Natural killer cell treated with Interleukin-12 subunit alpha and Interleukin-12 subunit beta and Interleukin-15 and Interleukin-18, amount 100 ng/mL, for 72 hours (primary cell): ENCODE measurements around the gene ZNF444. TPM values are rescaled to one million over a fixed set of nuclear protein-coding genes. Genes with fewer than 3 reads are reported as not detected.

Experiments used
- ATAC-seq, 2 donors: fragments of 150-1000 bp; cut with Tn5 transposase in 1 of 2; sonication (Bioruptor Pico), chemical (Tn5 transposase) in 1 of 2; 2 replicates each; pipeline ENCODE4 v1.10.0; 2021
- DNase-seq: peaks from one replicate; pipeline ENCODE4 v3.0.0; 2022; ENCODE audit warnings: low spot score
- H3K27ac Mint-ChIP-seq, 2 donors: 1 replicate in 1 of 2; 2 replicates in 1 of 2; pipeline ENCODE4 v1.8.0; 2022; ENCODE audit warnings: mixed read lengths in 2 of 2, mild to moderate bottlenecking in 1 of 2, moderate library complexity in 1 of 2
- H3K27me3 Mint-ChIP-seq, 2 donors: 1 replicate in 1 of 2; 2 replicates in 1 of 2; pipeline ENCODE4 v1.8.0; 2022; ENCODE audit warnings: mixed read lengths in 2 of 2
- H3K36me3 Mint-ChIP-seq: one replicate; pipeline ENCODE4 v1.8.0; 2022; ENCODE audit warnings: mixed read lengths
- H3K4me1 Mint-ChIP-seq, 2 donors: 1 replicate in 1 of 2; 2 replicates in 1 of 2; pipeline ENCODE4 v1.8.0; 2022; ENCODE audit warnings: low read depth in 2 of 2, mixed read lengths in 2 of 2, mild to moderate bottlenecking in 1 of 2
- H3K4me3 Mint-ChIP-seq: one replicate; pipeline ENCODE4 v1.8.0; 2022; ENCODE audit warnings: mixed read lengths
- H3K9me3 Mint-ChIP-seq: 2 replicates; pipeline ENCODE4 v1.8.0; 2022; ENCODE audit warnings: mixed read lengths
- total RNA-seq, 2 donors: library from RNA; stranded (reverse); gene quantifications; one replicate each; pipeline ENCODE4 v1.2.3, GENCODE V29; 2022

The ZNF444 gene
- total RNA-seq, 2 donors from 2014 or later: 23.2 to 50.6 TPM

- peak; percentile 81 for DNase-seq
- Mint-ChIP-seq H3K4me1 (peaks cover 41 to 46% of the 10 kb centered on the region in 2 donors), H3K9me3 (no peaks in the 10 kb centered on the region), H3K27ac (peak overlapping the region; percentile 35 to 76), H3K27me3 (no peaks in the 10 kb centered on the region), H3K36me3 (no peaks in the 10 kb centered on the region), H3K4me3 (peak overlapping the region; percentile 52)
- ATAC-seq: peak; percentile 83 to 93
These were observed 29.3 kb upstream of the ZNF444 start for GRCh38 chr19:56111601-56112312.

DNA sequence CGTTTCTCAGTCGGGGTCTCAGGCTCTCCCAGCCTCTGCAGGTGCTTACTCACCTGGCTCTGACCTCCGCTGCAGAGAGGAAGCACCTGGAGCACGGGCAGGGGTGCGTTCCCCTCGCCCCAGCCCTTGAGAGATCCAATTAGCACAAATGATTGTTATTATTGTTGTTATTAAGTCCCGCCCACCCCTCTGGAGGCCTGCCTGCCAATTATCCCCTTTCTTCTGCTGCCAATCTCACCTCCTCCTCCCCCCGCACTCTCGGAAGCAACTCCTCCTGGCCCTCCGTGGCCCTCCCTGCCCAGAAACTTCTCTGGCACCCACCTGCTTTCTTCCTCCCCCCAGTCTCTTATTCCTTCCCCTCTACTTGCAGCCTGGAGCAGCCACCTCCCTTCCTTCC lies 28.8 kb upstream of the ZNF444 start:
- no peaks in the 10 kb centered on the region for H3K36me3 Mint-ChIP-seq
- H3K4me1 Mint-ChIP-seq: peaks cover 38 to 43% of the 10 kb centered on the region in 2 donors
- H3K27ac Mint-ChIP-seq: peak overlapping the region; percentile 35 to 76
- H3K9me3 Mint-ChIP-seq: no peaks in the 10 kb centered on the region
- no peaks in the 10 kb centered on the region for H3K27me3 Mint-ChIP-seq
- H3K4me3 Mint-ChIP-seq: peak overlapping the region; percentile 52
- DNase-seq (peak; percentile 26), ATAC-seq (no peak)

DNA sequence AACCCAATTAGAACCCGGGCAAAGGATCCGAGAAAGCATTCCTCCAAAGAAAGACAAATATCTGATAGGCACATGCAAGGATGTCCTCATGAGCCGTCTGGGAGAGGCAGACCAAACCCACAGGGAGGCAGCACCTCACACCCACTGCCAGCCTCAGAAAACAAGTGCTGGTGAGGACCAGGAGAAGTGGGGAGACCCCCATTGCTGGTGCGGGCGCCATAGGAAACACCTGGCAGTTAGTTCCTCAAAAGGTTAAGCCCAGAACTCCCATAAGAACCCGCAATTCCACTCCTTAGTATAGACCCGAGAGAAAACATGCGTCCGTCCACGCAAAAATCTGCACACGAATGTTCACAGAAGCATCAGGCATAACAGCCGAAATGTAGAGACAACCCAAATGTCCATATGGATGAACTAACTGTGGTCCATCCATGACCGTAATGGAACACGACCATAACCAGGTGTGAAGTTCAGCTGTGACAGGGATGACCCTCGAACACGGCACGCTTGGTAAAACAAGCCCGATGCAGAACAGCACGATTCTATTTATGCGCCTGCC lies 27.9 kb upstream of the ZNF444 start:
- ATAC-seq: no peak
- no peaks in the 10 kb centered on the region for H3K9me3 Mint-ChIP-seq
- peaks cover 37 to 41% of the 10 kb centered on the region in 2 donors for H3K4me1 Mint-ChIP-seq
- H3K36me3 Mint-ChIP-seq: no peaks in the 10 kb centered on the region
- peak overlapping the region; percentile 52 for H3K4me3 Mint-ChIP-seq
- H3K27me3 Mint-ChIP-seq: no peaks in the 10 kb centered on the region
- DNase-seq: peak; percentile 20
- peak overlapping the region; percentile 35 to 76 for H3K27ac Mint-ChIP-seq

DNA sequence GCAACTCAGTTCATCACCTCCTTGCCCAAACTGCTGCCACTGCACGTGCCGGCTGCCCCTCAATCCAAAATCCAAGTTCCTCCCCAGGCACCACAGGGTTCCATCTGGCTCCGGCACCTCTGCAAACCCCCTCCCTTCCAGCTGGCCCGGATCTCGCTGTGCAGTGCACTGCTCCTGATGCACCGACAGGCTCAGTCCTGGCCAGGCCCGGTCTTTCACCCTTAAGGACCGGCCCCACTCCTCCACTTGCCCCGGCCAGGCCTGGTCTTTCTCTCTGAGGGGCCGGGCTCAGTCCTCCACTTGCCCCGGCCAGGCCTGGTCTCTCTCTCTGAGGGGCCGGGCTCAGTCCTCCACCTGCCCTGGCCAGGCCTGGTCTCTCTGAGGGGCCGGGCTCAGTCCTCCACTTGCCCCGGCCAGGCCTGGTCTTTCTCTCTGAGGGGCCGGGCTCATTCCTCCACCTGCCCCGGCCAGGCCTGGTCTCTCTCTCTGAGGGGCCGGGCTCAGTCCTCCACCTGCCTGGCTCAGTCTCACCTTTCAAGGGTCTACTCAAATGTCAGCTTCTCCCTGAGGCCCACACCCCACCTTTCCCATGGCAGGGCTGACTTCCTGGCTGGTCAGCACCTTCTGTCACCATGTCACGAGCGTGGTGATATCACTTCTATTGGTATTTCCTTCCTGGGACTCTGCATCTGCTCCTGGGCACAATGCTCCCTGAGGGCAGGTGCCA lies 26.9 kb upstream of the ZNF444 start:
- Mint-ChIP-seq H3K9me3 (no peaks in the 10 kb centered on the region), H3K36me3 (no peaks in the 10 kb centered on the region), H3K4me1 (peaks cover 37 to 44% of the 10 kb centered on the region in 2 donors), H3K4me3 (no peak overlapping the region), H3K27me3 (no peaks in the 10 kb centered on the region), H3K27ac (peak overlapping the region in 1 of 2 donors; percentile 71)
- no peak for ATAC-seq
- DNase-seq: peak; percentile 55

DNA sequence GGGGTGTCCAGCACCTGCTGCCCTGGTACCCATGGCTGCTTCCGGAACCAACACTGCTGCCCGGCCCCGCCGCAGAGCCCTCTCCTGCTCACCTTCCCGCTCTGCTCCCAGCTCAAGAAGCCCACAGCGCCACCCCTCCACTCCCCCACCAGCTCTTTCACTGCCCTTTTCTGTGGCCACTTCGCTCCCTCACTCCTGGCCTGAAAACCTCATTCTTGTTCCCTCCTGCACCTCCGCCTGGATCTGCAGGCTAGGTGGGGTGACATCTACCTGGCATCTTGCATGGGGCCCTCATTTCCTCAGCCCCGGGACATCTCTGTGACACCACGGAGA lies 26.3 kb upstream of the ZNF444 start:
- peak overlapping the region in 1 of 2 donors; percentile 71 for H3K27ac Mint-ChIP-seq

DNA sequence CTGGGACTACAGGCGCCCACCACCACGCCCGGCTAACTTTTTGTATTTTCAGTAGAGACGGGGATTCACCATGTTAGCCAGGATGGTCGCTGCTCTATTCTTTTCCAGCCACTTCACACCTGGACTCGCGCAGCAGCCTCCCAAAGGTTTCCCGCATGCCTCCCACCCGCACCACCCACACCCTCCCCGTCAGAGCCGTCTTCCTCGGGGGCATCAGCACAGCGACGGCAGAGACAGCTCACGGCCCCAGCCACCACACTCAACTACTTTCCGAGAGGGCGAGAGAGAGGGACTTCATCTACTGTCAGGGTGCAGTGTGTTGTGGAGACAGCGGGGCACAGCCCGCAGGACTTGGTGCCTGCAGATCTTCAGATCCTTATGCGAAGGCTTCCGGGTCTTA lies 25.6 kb upstream of the ZNF444 start:
- H3K36me3 Mint-ChIP-seq: no peaks in the 10 kb centered on the region
- H3K4me1 Mint-ChIP-seq: peaks cover 47 to 50% of the 10 kb centered on the region in 2 donors
- H3K27ac Mint-ChIP-seq: peak overlapping the region in 1 of 2 donors; percentile 71
- no peaks in the 10 kb centered on the region for H3K27me3 Mint-ChIP-seq
- ATAC-seq: no peak
- no peak for DNase-seq
- no peak overlapping the region for H3K4me3 Mint-ChIP-seq
- no peaks in the 10 kb centered on the region for H3K9me3 Mint-ChIP-seq

More for the DNA sequence above, 26.3 kb upstream of the ZNF444 start:
- DNase-seq (no peak), ATAC-seq (no peak)
- Mint-ChIP-seq H3K4me3 (peak overlapping the region; percentile 28), H3K9me3 (no peaks in the 10 kb centered on the region), H3K27me3 (no peaks in the 10 kb centered on the region), H3K4me1 (peaks cover 42 to 48% of the 10 kb centered on the region in 2 donors), H3K36me3 (no peaks in the 10 kb centered on the region)

GRCh38 chr19:56116606-56117005 lies 24.5 kb upstream of the ZNF444 start:
- peak; percentile 10 for DNase-seq
- peaks cover 45% of the 10 kb centered on the region in 2 donors for H3K4me1 Mint-ChIP-seq
- no peaks in the 10 kb centered on the region for H3K36me3 Mint-ChIP-seq
- ATAC-seq: no peak
- H3K9me3 Mint-ChIP-seq: no peaks in the 10 kb centered on the region
- no peaks in the 10 kb centered on the region for H3K27me3 Mint-ChIP-seq
- no peak overlapping the region for H3K27ac Mint-ChIP-seq
- no peak overlapping the region for H3K4me3 Mint-ChIP-seq

- no peaks in the 10 kb centered on the region for H3K9me3 Mint-ChIP-seq
- ATAC-seq: no peak
- peak; percentile 28 for DNase-seq
- no peak overlapping the region for H3K27ac Mint-ChIP-seq
- no peaks in the 10 kb centered on the region for H3K27me3 Mint-ChIP-seq
- H3K36me3 Mint-ChIP-seq: no peaks in the 10 kb centered on the region
- no peak overlapping the region for H3K4me3 Mint-ChIP-seq
- H3K4me1 Mint-ChIP-seq: peaks cover 40 to 41% of the 10 kb centered on the region in 2 donors
These were observed 23.7 kb upstream of the ZNF444 start for GRCh38 chr19:56117376-56117884.

DNA sequence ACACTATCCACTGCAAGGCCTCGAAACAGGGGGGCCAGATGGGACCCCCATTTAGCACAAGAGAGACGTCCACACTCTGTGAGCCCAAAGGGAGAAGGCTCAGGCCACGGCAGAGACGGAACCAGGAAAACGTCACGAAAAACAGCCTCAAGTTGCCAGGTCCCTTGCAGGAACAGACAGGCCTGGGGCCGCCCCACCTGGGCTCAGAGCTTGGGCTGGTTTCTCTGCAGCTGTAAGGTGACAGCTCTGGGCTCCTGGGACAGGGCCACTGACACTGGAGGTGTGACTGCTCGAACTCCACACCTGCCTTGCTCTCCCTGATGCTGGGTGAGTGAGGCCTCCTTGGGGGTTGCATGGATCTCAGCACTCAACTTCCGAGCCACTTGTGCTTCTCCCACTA lies 23.2 kb upstream of the ZNF444 start:
- no peaks in the 10 kb centered on the region for H3K36me3 Mint-ChIP-seq

DNA sequence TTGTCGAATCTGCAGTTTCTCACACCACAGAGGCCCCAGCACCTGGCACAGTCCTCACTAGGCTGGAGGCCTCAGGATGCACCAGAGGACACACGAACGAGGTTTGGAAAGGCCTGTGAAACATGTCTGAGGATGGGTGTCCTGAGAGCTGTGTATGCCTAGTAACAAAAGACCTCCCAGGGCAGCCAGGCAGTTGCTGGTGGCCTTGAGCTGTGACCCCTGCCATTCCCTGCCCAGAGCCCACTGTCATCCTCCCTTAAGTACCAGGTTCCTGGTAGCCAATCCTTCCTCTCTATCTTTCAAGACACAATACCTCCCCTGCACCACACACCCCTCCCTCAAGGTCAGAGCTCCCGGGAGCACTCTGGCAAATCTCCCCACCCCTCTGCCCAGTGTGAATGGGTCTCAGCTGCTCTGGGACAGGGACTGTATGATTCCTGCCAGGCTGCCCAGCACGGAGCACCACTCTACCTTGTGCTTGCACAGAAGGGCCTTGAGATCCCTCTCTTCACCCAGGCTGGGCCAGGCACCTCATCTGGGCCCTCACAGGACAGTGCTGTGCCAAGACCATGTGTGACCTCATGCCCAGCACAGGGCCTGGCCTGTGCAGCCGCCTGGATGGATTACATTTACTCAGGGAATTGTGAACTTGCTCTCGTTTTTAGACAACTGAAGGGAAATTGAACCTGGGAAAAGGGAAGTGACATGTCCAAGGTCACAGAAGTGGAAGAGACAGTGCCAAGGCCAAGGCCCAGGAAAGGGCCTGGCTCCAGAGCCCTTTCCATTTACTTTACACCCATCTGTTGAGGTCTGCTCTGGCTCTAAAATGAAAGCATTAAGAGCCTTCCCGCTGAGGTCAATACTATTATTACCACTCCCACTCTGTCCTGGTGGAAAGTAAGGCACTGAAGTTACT lies 22.2 kb upstream of the ZNF444 start:
- peak overlapping the region; percentile 88 to 89 for H3K27ac Mint-ChIP-seq
- ATAC-seq: no peak
- H3K36me3 Mint-ChIP-seq: no peaks in the 10 kb centered on the region
- no peaks in the 10 kb centered on the region for H3K9me3 Mint-ChIP-seq
- peaks cover 29 to 31% of the 10 kb centered on the region in 2 donors for H3K4me1 Mint-ChIP-seq
- DNase-seq: no peak
- H3K27me3 Mint-ChIP-seq: no peaks in the 10 kb centered on the region
- peak overlapping the region; percentile 89 for H3K4me3 Mint-ChIP-seq

More for the DNA sequence above, 23.2 kb upstream of the ZNF444 start:
- no peaks in the 10 kb centered on the region for H3K9me3 Mint-ChIP-seq
- H3K27me3 Mint-ChIP-seq: no peaks in the 10 kb centered on the region
- H3K4me3 Mint-ChIP-seq: no peak overlapping the region
- ATAC-seq (no peak), DNase-seq (no peak)
- peaks cover 35 to 37% of the 10 kb centered on the region in 2 donors for H3K4me1 Mint-ChIP-seq
- H3K27ac Mint-ChIP-seq: no peak overlapping the region

- ATAC-seq (no peak), DNase-seq (no peak)
- Mint-ChIP-seq H3K27ac (peak overlapping the region; percentile 88 to 89), H3K4me3 (peak overlapping the region; percentile 89), H3K36me3 (no peaks in the 10 kb centered on the region), H3K27me3 (no peaks in the 10 kb centered on the region), H3K9me3 (no peaks in the 10 kb centered on the region), H3K4me1 (peaks cover 25 to 28% of the 10 kb centered on the region in 2 donors)
These were observed 21.5 kb upstream of the ZNF444 start for GRCh38 chr19:56119582-56119978.

DNA sequence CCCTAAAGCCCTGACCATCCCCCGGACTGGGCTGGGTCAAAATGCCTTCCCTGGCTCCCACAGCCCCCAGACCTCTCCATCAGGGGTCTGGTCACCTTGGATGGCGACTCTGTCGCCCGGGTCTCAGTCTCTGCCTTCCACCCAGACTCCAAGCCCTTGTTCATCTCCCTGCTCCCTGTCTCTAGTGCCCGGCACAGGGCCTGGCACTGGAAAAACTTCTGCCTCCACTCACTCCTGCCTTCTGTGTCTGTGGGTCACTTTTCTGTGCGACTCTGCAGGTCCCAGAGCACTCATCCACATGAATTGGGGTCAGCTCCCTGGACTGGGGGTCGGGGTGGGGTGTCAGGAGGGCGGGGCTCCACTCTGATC lies 21.1 kb upstream of the ZNF444 start:
- Mint-ChIP-seq H3K4me3 (peak overlapping the region; percentile 89), H3K36me3 (no peaks in the 10 kb centered on the region), H3K9me3 (no peaks in the 10 kb centered on the region), H3K27me3 (no peaks in the 10 kb centered on the region), H3K27ac (peak overlapping the region; percentile 88 to 89), H3K4me1 (peaks cover 21 to 24% of the 10 kb centered on the region in 2 donors)
- no peak for ATAC-seq
- DNase-seq: peak; percentile 60
